Subcutaneous abdominal adipose tissue (tissue), 5 donors: ENCODE measurements around the gene LAMP5.

Experiments used
- H3K27ac ChIP-seq: one replicate; pipeline ENCODE4 v1.7.0; 2013; ENCODE audit warnings: low read depth, mild to moderate bottlenecking, inconsistent platforms, low read length, moderate library complexity
- H3K27me3 ChIP-seq, 5 donors: one replicate each; pipeline ENCODE4 v1.7.0; 2013; ENCODE audit warnings: low read length in 5 of 5, inconsistent platforms in 1 of 5; ENCODE audit not compliant: control insufficient read depth in 5 of 5, insufficient read depth in 4 of 5
- H3K36me3 ChIP-seq, 5 donors: one replicate each; pipeline ENCODE4 v1.7.0; 2013; ENCODE audit warnings: low read length in 5 of 5; ENCODE audit not compliant: control insufficient read depth in 5 of 5, insufficient read depth in 5 of 5
- H3K4me1 ChIP-seq, 5 donors: one replicate each; pipeline ENCODE4 v1.7.0; 2013; ENCODE audit warnings: low read length in 5 of 5, mild to moderate bottlenecking in 3 of 5, moderate library complexity in 1 of 5; ENCODE audit not compliant: control insufficient read depth in 5 of 5, insufficient read depth in 5 of 5
- H3K4me3 ChIP-seq, 5 donors: one replicate each; pipeline ENCODE4 v1.7.0; 2013; ENCODE audit warnings: low read length in 5 of 5, low read depth in 1 of 5
- H3K9ac ChIP-seq, 5 donors: one replicate each; pipeline ENCODE4 v1.7.0; 2013; ENCODE audit warnings: low read length in 5 of 5, mild to moderate bottlenecking in 4 of 5, moderate library complexity in 3 of 5
- H3K9me3 ChIP-seq, 5 donors: one replicate each; pipeline ENCODE4 v1.7.0; 2013; ENCODE audit warnings: low read length in 5 of 5; ENCODE audit not compliant: control insufficient read depth in 5 of 5
- donor health status: healthy.
- donor health status: healthy.
- donor health status: healthy.
- donor health status: healthy.
- donor health status: healthy.

LAMP5 gene

GRCh38 chr20:9498322-9498721 lies 16.1 kb upstream of the LAMP5 start:
- H3K36me3 ChIP-seq = no peaks in the 10 kb centered on the region
- no peak overlapping the region for H3K27ac ChIP-seq
- H3K27me3 ChIP-seq = no peaks in the 10 kb centered on the region
- H3K9ac ChIP-seq = no peak overlapping the region
- no peak overlapping the region for H3K4me3 ChIP-seq
- peaks cover 0 to 11% (median 0%) of the 10 kb centered on the region in 5 donors for H3K4me1 ChIP-seq
- H3K9me3 ChIP-seq = no peaks in the 10 kb centered on the region

- no peak overlapping the region for H3K27ac ChIP-seq
- H3K27me3 ChIP-seq = no peaks in the 10 kb centered on the region
- peaks cover 0 to 11% (median 0%) of the 10 kb centered on the region in 5 donors for H3K4me1 ChIP-seq
- no peak overlapping the region for H3K4me3 ChIP-seq
- no peaks in the 10 kb centered on the region for H3K9me3 ChIP-seq
- no peaks in the 10 kb centered on the region for H3K36me3 ChIP-seq
- H3K9ac ChIP-seq = no peak overlapping the region
Measured at GRCh38 chr20:9499126-9499899, 15.1 kb upstream of the LAMP5 start.

GRCh38 chr20:9500121-9500520 lies 14.3 kb upstream of the LAMP5 start:
- Histone ChIP-seq H3K9ac (no peak overlapping the region), H3K4me3 (no peak overlapping the region), H3K9me3 (no peaks in the 10 kb centered on the region), H3K4me1 (peaks cover 0 to 11% (median 0%) of the 10 kb centered on the region in 5 donors), H3K27me3 (peaks cover 0 to under 1% (median 0%) of the 10 kb centered on the region in 5 donors), H3K36me3 (no peaks in the 10 kb centered on the region), H3K27ac (no peak overlapping the region)

GRCh38 chr20:9501473-9501872 lies 12.9 kb upstream of the LAMP5 start:
- H3K9ac ChIP-seq = no peak overlapping the region
- no peak overlapping the region for H3K4me3 ChIP-seq
- H3K9me3 ChIP-seq = no peaks in the 10 kb centered on the region
- H3K27ac ChIP-seq = no peak overlapping the region
- H3K27me3 ChIP-seq = peaks cover 7 to 13% (median 12%) of the 10 kb centered on the region in 5 donors
- H3K4me1 ChIP-seq = peaks cover 0 to 15% (median 5%) of the 10 kb centered on the region in 5 donors
- H3K36me3 ChIP-seq = no peaks in the 10 kb centered on the region

- Histone ChIP-seq H3K27ac (no peak overlapping the region), H3K4me1 (peaks cover 0 to 33% (median 16%) of the 10 kb centered on the region in 5 donors), H3K9me3 (no peaks in the 10 kb centered on the region), H3K36me3 (no peaks in the 10 kb centered on the region), H3K4me3 (no peak overlapping the region), H3K9ac (no peak overlapping the region), H3K27me3 (peaks cover 27 to 34% (median 32%) of the 10 kb centered on the region in 5 donors)
Measured at GRCh38 chr20:9503526-9504245, 10.7 kb upstream of the LAMP5 start.

GRCh38 chr20:9506280-9506821 lies 8.0 kb upstream of the LAMP5 start:
- Histone ChIP-seq H3K4me1 (peaks cover 0 to 23% (median 10%) of the 10 kb centered on the region in 5 donors), H3K4me3 (peak overlapping the region in 2 of 5 donors; percentile 1 to 43), H3K27ac (no peak overlapping the region), H3K9ac (no peak overlapping the region), H3K9me3 (no peaks in the 10 kb centered on the region), H3K27me3 (peaks cover 29 to 44% (median 39%) of the 10 kb centered on the region in 5 donors), H3K36me3 (no peaks in the 10 kb centered on the region)

- peaks cover 0 to 23% (median 10%) of the 10 kb centered on the region in 5 donors for H3K4me1 ChIP-seq
- no peak overlapping the region for H3K9ac ChIP-seq
- peak overlapping the region in 2 of 5 donors; percentile 1 to 43 for H3K4me3 ChIP-seq
- H3K27ac ChIP-seq = no peak overlapping the region
- H3K36me3 ChIP-seq = no peaks in the 10 kb centered on the region
- H3K27me3 ChIP-seq = peaks cover 29 to 45% (median 41%) of the 10 kb centered on the region in 5 donors
- no peaks in the 10 kb centered on the region for H3K9me3 ChIP-seq
Measured at GRCh38 chr20:9506964-9507369, 7.4 kb upstream of the LAMP5 start.

GRCh38 chr20:9507544-9508239 lies 6.7 kb upstream of the LAMP5 start:
- Histone ChIP-seq H3K9me3 (no peaks in the 10 kb centered on the region), H3K27me3 (peaks cover 29 to 45% (median 41%) of the 10 kb centered on the region in 5 donors)

GRCh38 chr20:9508240-9508661 lies 6.1 kb upstream of the LAMP5 start:
- Histone ChIP-seq H3K36me3 (no peaks in the 10 kb centered on the region), H3K4me1 (peaks cover 0 to 23% (median 10%) of the 10 kb centered on the region in 5 donors), H3K9ac (no peak overlapping the region), H3K4me3 (no peak overlapping the region), H3K27me3 (peaks cover 29 to 45% (median 41%) of the 10 kb centered on the region in 5 donors), H3K27ac (no peak overlapping the region), H3K9me3 (no peaks in the 10 kb centered on the region)

More at GRCh38 chr20:9507544-9508239, 6.7 kb upstream of the LAMP5 start:
- peaks cover 0 to 23% (median 10%) of the 10 kb centered on the region in 5 donors for H3K4me1 ChIP-seq
- no peak overlapping the region for H3K4me3 ChIP-seq
- H3K9ac ChIP-seq = no peak overlapping the region
- no peak overlapping the region for H3K27ac ChIP-seq
- no peaks in the 10 kb centered on the region for H3K36me3 ChIP-seq
